ENCODE measurements around the gene ZCCHC12.

ZCCHC12 gene

DNA sequence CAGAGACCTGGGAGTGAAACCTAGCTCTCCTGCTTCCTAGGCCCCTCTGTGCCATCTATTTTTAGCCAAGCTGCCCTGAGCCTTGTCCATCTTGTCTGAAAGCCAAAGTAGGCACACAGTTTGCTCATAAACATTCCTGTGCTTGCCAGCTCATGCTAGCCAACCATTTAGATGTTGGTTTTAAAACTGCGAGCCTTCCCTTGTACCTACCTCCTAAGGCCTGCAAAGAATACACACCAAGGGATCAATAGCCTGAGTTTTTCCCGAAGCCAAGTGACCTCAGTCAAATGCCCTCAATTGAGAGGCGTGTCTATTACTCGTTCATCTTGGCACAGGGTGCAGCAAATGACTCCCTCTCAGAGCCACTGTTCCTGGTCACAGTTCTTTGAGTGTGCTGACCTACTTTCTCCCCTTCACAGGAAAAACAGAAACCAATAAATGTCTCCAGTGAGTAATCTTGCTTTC is 48.5 kb downstream of the ZCCHC12 start:
- no peak for DNase-seq

All from activated CD4-positive, alpha-beta T cell treated with anti-CD3 and anti-CD28 coated beads, Interleukin-2, Interleukin-6, amounts not matched to agents 100 ng/mL and 50 ng/mL, durations not matched to agents 16 hours and 8 hours (primary cell).